Stimulated activated CD4-positive, alpha-beta T cell treated with anti-CD3 and anti-CD28 coated beads, TNF-alpha, amount 100 ng/mL, for 48 hours (primary cell): ENCODE data around the gene CPA1.
A peak's percentile ranks its signal among the peaks of the same experiment; 100 is the strongest.

Source experiments
- DNase-seq, 3 donors: peaks; one replicate each; pipeline ENCODE4 v3.0.0-alpha.2; 2020; ENCODE audit warnings: low read depth in 3 of 3

CPA1 gene

DNA sequence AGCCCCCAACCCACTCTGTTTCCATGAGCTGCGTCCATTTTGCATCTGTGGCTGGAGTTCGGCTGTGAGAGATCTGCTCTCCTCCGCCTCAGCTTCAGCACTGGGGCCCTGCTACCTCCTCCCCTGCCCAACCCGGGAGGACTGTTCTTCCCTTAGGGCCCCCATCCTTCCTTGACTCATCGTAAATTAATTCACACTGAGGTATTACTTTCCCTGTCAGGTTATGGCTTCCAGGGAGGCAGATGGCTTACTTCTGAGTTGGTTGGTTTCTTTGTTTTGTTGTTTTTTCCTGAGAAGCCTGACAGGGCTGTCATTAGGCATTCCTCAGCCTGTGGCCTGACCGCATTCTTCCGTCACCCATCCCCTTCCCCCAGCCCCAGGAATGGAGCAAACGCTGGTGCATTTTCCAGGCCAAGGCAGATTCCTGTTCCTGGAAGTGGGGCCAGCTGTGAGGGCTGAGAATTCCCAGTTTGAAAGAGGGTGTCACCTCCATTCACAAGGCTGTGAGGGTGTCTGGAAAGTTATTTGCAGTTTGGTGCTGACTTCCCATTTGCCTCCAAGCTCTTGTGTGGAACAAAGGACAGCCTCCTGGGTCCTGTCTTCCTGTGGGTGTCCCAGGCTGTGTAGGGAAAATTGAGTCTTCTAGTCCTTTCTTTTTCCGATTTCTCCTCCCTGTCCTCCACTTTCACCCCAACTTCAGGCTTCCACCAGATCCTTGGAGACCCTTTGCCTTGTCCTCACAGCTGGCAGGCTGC lies 24.0 kb upstream of the CPA1 start:
- no peak for DNase-seq

DNA sequence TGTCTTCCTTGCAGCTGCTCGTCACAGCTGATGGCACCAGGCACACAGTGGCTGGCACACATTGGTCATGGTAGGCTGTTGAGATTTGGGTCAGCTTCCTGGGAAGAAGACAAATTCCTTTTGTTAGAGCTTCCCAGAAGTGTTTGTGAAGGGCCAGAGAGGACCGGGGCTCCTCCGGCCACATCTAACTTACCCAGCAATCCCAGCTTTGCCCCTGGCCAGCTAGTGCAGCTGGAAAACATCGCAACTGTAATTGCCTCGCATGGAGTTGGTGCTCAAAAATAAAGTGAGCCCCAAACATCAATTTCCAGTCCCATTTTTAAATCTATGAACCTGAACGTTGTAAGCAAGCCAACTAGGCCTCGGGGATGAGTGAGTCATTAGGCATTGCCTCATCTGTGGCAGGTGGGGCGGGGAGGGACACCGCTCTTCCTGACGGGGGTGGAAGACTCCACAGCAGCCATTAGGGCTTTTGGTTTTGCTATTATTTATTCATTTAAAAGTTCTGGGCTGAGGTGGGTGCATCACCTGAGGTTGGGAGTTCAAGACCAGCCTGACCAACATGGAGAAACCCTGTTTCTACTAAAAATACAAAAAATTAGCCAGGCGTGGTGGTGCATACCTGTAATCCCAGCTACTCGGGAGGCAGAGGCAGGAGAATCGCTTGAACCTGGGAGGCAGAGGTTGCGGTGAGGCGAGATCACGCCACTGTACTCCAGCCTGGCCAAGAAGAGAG lies 23.2 kb upstream of the CPA1 start:
- no peak for DNase-seq

GRCh38 chr7:130358471-130358870 lies 21.8 kb upstream of the CPA1 start:
- DNase-seq: no peak

DNA sequence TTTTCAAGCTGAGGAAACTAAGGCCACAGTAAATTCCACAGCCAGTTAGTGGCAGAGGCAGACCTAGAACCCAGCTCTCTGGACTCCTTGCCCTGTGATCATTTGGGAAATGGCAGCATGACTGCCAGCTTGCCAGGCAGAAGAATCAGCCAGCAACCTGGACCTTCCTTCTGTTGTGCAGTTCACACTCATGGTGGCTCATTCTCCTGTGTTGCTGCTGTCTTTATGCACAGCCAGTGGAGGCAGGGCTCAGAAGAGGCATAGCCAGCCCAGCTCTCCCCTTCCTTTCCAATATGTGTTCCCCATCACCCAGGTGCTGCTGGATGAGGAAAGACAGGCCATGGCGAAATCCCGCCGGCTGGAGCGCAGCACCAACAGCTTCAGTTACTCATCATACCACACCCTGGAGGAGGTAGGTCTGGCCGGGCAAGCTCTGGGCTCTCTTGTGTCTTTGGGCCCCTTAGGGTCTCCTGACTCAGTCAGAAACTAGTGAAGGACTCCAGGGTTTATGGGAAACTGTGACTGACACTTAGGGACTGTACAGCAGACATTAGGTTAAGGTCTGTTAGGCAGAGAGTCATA lies 20.9 kb upstream of the CPA1 start:
- DNase-seq: no peak

GRCh38 chr7:130360518-130360917 lies 19.8 kb upstream of the CPA1 start:
- DNase-seq: no peak

- no peak for DNase-seq
Observed at GRCh38 chr7:130361681-130362080, 18.6 kb upstream of the CPA1 start.

DNA sequence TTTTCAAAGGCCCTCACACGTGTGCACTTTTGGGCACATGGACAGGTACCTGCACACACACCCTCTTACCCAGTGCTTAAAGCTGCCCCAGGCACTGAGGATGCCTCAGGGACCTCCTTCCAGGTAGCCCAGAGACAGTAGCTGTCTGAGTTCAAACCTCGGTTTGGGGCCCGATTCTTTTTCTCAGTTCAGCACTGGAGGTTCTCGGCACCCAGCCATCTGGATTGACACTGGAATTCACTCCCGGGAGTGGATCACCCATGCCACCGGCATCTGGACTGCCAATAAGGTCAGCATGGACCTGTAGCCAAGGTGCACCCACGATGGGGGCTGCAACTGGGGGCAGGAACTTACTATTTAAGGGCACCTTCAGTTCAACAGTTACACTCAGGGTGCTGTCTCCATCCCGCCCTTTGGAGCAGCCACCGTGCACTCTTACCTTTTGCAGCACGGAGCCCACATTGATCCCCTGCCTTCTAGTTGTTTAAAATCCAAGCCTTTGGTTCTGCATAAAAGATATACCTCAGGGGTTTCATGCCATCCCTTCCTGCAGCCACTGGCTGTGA lies 18.0 kb upstream of the CPA1 start:
- DNase-seq: no peak

GRCh38 chr7:130363026-130363847 lies 17.1 kb upstream of the CPA1 start:
- peak; percentile 48 to 75 (median 53) for DNase-seq

DNA sequence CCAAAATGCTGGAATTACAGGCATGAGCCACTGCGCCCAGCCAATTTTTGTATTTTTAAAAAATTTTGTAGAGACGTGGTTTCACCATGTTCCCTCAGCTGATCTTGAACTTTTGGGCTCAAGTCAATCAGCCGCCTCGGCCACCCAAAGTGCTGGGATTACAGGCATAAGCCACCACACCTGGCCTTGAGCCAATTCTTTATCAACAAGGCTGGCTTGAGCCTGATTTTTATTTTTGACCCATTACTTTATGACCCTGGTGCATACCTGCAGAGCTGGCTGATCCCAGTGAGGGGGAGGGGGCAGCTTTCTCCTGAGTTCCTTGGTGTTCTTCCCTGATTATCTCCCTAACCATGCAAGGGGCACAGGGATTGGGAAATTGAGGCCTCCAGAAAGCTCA lies 15.8 kb upstream of the CPA1 start:
- no peak for DNase-seq

- DNase-seq: no peak
Observed at GRCh38 chr7:130365088-130365487, 15.2 kb upstream of the CPA1 start.

- peak in 1 of 3 donors; percentile 21 for DNase-seq
Observed at GRCh38 chr7:130365511-130366441, 14.5 kb upstream of the CPA1 start.

DNA sequence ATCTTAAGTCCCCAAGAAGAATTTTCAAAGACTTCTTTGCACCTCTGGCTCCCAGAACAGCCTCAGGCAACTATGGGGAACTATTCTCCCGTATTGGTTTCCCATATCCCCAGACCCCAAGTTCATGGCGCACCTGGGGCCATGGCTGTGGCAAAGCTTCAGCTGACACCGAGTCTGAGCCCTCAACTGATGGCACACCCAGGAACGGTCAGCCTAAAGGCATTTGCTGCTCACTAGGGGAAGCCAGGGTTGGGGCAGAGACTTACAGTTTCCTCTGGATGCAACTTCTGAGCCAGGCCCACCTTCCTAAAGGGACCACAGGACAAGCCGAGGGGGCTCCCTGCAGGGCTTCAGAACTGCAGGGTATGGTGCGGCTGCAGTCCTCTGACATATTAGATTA lies 13.7 kb upstream of the CPA1 start:
- no peak for DNase-seq

GRCh38 chr7:130367088-130367755 lies 13.1 kb upstream of the CPA1 start:
- no peak for DNase-seq

DNA sequence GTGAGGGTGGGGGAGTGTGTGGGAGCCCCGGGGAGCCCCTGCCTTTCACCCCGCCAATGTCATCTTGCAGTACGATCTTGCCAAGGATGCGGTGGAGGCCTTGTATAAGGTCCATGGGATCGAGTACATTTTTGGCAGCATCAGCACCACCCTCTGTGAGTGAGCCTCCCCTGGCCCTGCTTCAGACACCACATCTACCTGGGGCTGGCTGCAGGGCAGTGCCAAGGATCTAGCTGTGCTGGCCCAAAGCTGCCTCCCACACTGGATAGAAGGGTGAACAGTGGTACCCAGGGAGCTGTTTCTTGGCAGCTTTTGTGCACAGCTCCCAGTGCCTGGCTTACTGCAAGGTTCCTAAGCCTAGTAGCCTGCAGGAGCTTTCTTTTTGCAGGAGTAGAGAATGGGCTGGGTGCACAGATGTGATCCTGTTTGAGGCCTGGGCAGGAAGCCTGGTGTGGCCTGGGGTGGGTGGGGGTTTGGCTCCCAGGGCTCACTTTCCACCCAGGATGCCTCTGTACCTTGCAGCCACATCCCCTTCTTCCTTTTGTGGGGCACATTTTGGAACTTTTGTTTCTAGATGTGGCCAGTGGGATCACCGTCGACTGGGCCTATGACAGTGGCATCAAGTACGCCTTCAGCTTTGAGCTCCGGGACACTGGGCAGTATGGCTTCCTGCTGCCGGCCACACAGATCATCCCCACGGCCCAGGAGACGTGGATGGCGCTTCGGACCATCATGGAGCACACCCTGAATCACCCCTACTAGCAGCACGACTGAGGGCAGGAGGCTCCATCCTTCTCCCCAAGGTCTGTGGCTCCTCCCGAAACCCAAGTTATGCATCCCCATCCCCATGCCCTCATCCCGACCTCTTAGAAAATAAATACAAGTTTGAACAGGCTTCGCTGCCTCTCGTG lies 12.2 kb upstream of the CPA1 start:
- no peak for DNase-seq

DNA sequence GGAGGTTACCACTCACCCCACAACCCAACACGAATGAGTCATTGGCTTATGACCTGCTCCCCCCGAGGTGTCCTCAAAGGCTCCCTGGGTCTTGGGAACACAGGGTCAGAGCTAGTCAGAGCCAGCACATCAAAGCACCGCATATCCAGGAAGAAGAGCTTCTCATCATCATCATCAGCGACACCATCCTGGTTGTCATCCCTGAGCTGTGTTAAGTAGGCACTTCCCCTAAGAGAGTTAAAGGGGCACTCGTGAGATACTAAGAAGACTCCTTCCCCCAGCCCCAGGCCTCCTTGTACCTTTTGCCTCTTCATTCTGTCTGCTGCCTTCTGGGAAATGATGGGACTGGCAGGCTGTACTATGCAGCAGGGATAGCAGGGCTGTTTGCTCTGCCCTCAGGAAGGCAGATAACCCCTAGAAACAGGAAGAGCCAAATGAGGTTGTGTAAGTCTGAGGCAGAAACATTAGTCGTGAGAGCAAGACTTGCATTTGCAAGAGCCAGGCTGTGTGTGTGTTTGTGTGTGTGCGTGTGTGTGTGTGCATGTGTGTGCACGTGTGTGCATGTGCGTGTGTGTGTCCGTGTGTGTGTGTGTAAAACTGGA lies 11.1 kb upstream of the CPA1 start:
- no peak for DNase-seq

GRCh38 chr7:130369831-130370550 lies 10.3 kb upstream of the CPA1 start:
- no peak for DNase-seq

DNA sequence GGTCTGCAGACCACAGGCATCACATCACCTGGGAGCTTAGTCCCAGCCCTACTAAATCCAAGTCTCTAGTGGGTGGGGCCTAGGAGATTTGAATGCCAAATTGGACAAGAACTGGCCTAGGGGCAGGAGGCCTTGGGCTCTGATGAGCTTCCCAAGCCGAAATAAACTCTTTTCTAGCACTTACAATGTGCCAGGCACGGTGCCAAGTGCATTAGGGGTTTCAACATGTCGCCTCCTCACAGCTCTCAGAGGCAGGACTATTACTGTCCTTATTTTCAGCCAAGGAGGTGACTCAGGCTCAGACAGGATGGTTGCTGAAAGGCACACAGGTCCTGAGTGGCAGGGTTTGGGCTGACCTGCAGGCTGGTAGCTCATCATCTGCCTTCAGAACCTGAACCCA lies 9.2 kb upstream of the CPA1 start:
- no peak for DNase-seq
